Frontal cortex (tissue), 4 donors: ENCODE results near the gene CDC27. TPM values are rescaled to one million over a fixed set of nuclear protein-coding genes. Genes with fewer than 3 reads are reported as not detected.
"Not testable (repeated sequence)": the region's sequence is repeated elsewhere in the genome, so short reads cannot be mapped to it uniquely, and the experiment has no call there.

ENCODE experiments used
- DNase-seq, 2 donors: peaks; one replicate each; pipeline ENCODE4 v3.0.0; 2012; ENCODE audit warnings: low spot score in 2 of 2
- FAIRE-seq: peaks from 2 replicates; lab custom pipeline; 2012; peaks lifted over from hg19 to GRCh38; lab: Jason Lieb, UNC
- total RNA-seq: library from RNA; depleted of rRNA; stranded (reverse); fragments of >200 nt; gene quantifications from one replicate; pipeline ENCODE4 v1.2.3, GENCODE V29; 2014
- donor health status: control.
- donor health status: control.
- donor health status: control.

Gene CDC27, protein sequence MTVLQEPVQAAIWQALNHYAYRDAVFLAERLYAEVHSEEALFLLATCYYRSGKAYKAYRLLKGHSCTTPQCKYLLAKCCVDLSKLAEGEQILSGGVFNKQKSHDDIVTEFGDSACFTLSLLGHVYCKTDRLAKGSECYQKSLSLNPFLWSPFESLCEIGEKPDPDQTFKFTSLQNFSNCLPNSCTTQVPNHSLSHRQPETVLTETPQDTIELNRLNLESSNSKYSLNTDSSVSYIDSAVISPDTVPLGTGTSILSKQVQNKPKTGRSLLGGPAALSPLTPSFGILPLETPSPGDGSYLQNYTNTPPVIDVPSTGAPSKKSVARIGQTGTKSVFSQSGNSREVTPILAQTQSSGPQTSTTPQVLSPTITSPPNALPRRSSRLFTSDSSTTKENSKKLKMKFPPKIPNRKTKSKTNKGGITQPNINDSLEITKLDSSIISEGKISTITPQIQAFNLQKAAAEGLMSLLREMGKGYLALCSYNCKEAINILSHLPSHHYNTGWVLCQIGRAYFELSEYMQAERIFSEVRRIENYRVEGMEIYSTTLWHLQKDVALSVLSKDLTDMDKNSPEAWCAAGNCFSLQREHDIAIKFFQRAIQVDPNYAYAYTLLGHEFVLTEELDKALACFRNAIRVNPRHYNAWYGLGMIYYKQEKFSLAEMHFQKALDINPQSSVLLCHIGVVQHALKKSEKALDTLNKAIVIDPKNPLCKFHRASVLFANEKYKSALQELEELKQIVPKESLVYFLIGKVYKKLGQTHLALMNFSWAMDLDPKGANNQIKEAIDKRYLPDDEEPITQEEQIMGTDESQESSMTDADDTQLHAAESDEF
- 153 TPM for total RNA-seq

DNA sequence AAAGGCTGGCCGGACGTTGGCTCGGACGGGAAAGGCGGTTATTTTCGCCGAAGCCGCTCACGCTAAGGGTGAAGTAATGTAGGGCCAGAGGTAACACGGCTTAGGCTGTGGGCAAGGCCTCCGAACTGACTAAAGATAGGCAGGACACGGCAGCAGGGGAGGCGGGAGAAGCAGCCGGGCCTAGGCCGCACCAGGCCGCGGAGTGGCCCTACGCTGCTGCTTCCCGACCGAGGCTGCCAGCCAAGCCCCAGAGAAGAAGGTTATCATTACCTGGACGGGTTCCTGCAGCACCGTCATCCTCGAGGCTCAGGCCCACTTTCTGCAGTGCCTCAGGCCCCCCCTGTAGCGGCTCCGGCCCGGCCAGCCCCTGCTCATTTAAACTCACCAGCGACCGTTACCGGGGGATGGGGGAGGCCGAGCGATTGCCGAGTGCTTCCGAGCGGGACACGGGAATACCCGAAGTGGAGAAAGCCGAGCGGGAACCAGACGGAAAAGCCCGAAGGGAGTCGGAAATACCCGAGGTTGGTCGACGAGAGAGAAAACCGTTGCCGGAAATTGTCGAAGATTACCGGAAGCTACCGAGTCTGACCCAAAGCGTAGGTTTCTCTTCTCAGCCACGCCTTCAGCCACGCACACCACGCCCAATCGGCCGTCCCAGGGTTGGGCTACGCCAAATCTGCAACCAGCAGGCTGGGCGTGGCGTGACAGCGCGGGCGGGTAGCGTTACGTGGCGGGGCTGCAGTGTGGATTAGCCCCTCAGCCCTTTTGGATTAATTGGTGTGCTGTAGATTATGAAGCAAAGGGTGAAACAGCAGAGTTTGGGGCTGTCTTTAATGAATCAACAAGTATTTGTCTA lies at the start of gene CDC27:
TSS of gene CDC27 (minus strand) at position 420 of the 856 bp plus-strand sequence. CDS start at position 297, 123 bp downstream.
- FAIRE-seq (peak; percentile 94), DNase-seq (peak; percentile 83 to 95)

DNA sequence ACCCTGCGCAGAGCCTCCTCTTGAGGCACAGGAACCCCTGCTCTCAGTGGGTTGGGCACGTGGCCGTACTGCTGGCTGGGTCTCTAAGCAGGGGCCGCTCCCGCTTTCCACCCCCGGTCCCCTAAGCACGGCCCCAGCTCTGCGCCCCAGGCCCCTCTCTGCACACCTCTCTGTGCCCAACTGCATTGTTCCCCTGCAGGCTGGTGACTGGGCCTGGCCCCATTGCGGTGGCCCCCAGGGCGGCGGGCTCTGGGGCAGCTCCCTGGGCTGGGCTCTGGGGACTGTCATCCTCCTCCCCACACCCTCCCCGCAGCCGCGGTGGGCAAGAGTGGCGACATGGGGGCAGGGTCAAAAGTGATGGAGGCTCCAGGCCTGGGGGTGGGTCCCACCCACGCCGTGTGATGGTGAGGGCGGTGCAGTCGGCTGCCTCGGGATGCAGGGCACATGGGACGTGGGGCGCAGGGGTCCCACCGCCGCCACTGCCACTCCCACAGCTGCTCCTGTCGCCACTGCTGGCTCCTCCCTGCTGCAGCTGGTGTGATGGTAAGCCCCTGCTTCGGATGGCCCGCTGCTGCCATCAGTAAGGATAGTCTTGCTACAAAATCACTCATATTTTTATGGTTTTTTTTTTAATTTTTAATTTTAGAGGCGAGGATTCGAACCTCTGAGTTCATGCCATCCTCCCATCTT lies 49.4 kb upstream of the CDC27 start:
- no peak for FAIRE-seq
- DNase-seq: no peak

DNA sequence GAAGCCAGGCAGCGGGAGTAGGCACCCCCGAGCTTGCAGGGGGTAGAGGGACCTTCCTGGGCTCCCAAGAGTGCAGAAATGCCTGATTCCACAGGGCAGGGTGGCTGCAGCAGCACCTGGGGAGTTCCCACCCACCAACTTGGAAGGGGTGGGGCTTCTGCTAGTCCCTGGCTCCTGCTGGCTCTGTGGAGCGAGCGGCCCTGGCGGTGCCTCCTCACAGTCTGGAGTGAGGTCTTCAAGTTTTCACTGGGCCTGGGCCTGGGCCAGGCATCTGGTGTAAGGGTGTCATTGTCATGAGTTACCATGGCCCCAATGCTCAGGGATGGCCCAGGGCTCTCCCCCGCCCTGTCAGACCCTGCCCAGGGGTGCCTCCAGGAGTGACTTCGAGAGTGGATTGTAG lies 48.7 kb upstream of the CDC27 start:
- DNase-seq: no peak
- FAIRE-seq: no peak

DNA sequence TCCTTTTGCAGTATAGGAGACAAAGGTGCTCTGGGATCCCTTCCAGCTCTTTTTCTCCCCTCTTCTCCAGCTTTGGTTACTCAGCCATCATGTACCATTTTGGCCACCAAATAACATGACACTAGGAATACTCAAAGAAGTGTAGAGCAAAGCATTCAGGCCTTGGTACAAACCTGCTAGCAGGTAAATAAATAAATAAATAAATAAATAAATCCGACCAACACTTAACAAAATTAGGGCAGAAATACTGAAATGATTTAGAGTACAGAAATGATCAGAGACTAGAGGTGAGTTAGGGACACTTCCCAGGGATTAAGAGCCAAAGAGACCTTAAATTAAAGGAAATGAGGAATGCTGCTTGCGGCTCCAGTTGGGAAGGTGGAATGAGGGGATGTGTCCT lies 46.8 kb upstream of the CDC27 start:
- DNase-seq (no peak), FAIRE-seq (no peak)

DNA sequence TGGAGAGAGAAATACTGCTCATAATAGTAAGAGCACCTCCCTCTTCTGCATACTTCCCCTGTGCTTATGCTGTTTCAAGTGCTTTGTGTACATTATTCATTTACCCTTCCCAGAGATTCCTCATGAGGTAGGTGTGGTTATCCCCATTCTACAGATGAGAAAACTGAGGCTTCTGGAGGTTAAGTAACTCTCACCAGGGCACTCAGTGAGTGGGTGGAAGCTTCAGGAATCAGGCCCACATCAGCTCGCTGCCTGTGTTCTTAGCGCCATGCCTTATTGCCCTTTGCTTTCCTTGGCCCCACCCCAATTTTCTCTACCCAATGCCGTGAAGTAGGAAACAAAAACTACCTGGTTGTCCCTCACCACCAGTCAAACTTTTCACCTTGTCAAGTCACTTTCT lies 46.4 kb upstream of the CDC27 start:
- DNase-seq: no peak
- no peak for FAIRE-seq

DNA sequence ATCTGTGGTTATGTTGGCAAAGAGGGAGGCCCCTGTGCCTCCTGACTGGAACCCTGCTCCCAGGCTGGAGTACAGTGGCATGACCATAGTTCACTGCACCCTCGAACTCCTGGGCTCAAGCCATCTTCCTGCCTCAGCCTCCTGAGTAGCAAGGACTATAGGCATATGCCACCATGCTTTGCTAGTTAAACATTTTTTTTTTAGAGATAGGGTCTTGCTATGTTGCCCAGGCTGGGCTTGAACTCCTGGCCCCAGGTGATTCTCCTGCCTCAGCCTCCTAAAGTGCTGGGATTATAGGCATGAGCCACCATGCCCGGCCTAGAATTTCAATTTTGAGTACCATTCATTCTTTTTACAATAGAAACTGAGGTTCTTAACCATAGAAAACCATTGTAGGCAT lies 43.4 kb upstream of the CDC27 start:
- DNase-seq: no peak
- FAIRE-seq: no peak

DNA sequence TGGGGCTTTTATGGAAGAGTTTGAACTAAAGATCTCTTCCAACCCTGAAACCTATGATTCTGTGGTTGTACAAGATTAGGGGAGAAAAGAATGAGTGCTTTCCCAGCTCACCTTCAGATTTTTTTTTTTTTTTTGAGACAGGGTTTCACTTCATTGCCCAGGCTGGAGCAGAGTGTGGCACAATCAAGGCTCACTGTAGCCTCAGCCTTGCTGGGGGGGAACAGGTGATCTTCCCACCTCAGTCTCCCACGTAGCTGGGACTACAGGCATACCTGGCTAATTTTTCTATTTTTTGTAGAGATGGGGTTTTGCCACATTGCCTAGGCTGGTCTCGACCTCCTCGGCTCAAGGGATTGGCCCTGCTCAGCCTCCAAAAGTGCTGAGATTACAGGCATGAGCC lies 42.8 kb upstream of the CDC27 start:
- no peak for DNase-seq
- FAIRE-seq: no peak

DNA sequence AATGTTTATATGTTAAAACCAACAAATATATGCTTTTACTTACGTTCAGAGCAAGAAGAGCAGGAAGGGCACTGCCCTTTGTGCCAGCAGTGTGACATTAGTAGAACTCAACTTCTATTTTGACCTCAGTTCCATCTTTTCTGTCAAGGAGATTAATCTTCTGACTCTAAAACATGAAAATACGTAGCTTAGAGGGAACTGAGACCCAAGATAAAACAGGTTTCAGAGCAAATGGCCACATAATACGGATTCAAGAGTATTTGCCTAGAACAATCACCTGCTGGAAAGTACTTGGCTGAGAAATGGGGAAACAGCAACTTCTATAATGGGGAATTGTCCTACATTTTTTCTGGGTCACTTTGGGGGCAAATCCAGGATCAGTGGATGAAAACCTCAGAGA lies 42.2 kb upstream of the CDC27 start:
- FAIRE-seq (no peak), DNase-seq (no peak)

DNA sequence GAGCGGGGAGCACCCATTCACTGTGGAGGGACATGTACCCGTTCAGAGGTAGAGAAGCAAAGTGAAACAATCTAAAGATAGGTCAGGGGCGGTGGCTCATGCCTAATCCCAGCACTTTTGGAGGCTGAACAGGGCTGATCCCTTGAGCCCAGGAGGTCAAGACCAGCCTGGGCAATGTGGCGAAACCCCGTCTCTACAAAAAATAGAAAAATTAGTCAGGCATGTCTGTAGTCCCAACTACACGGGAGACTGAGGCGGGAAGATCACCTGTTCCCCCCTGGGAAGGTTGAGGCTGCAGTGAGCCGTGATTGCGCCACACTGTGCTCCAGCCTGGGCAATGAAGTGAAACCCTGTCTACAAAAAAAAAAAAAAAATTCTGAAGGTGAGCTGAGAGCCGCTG lies 41.8 kb upstream of the CDC27 start:
- FAIRE-seq (no peak), DNase-seq (no peak)

DNA sequence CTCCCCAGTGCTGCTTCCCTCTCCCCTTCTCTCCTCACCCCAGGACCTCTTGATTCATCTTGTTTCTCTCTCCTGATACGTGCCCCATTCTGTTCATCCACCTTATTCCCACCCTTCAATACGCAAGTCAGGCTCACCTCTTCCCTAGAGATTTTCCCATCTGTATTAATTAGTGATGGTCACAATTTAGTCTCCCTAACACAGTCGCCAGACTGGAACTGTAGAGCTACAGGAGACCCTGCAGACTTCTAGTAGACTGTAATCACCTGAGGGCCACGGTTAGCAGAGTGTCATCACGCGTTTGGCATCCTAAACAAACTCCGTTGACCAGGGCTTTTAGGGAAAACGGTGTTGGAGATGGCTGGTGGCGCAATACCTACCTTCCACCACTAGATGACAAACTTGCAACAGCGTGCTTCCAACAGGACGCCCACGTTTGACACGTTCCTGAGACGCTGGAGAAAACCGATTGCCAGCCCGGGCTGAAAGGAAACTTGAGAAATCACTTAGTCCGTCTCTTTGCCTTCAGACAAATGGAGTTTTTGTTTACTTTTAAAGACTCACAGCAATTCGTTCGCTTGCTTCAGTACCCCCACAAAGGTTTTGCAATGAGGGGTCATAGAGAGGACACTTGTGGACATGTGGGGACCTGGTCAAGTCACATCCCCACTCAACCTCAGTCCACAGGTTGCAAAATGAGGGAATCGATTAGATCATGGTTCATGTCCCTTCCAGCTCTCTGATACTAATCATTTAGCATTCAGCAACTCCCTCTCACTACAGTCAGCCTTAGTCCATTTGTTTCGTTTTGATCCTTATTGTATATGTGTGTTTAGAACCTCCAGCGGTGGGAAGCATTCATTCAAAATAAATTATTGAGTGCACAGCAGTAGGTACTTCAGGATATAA lies 40.7 kb upstream of the CDC27 start:
- FAIRE-seq: no peak
- DNase-seq: peak; percentile 64 to 82

DNA sequence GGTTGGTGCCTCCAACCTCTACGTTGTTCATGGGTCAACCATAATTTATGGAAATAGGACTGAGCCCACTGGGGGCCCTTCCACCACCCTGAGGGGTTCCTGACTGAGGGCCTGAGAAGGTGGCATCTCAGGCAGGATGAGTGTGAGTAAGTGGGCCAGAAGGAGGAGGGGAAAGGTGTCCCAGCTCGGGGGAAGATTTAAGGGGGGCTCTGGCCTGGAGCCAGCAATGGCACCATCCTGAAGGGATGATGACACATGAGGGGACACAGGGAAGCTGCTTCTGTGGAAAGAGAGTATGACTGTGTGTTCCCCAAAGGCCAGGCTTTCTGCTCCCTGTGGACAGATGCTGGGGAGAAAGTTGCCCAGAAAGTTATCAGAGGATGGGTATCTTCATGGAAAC lies 38.8 kb upstream of the CDC27 start:
- FAIRE-seq (no peak), DNase-seq (no peak)

DNA sequence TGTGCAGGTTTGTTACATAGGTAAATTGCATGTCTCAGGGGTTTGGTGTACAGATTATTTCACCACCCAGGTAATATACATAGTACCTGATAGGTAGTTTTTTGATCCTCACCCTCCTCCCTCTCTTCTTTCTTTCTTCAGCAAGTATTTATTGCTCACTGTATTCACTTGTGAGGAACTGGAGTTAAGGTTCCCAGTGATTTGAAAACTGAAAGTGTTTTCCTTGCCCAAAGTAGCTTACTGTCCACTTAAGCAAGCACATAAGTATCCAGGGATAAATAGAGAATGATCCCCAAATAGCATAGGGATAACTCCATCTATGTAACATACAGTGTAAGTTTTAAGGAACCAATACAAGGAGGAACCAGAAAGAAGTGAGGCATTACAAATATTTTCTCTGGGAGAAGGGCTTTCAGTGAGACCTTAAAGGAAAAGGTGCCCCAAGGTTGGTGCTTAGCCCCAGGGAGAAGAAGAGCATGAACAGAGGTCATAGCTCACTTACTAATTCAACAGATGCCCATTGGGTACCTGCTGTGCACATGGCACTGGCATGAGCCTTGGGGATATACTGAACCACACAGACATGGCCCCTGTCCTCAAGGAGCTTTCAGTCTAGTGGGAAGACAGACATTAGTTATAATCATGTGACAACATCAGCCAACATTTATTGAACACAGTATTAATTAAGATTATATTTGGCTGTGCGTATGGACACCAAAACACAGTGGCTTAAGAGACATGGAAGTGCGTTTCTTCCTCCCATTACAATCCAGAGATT lies 37.0 kb upstream of the CDC27 start:
- DNase-seq (no peak), FAIRE-seq (no peak)

DNA sequence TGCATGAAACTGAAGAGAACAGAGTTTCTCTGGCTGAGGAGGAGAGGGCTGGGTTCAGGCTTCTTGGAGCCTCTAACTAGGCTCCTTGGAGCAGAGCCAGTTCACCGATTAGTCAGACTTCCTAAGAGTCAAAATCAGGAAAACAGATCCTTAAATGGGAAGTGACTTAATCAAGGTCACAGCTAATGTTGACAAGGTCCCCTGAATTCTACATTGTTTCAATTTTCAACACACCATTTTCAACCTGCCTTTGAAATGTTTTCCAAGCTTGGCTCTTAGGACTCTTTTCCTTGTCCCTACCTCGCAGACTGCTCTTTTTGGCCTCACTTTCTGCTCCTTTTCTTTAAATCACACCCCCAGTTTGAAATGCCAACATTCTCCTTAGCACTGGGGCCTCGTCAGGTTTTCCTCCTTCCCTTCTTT lies 36.4 kb upstream of the CDC27 start:
- peak in 1 of 2 donors; percentile 48 for DNase-seq
- FAIRE-seq: no peak

DNA sequence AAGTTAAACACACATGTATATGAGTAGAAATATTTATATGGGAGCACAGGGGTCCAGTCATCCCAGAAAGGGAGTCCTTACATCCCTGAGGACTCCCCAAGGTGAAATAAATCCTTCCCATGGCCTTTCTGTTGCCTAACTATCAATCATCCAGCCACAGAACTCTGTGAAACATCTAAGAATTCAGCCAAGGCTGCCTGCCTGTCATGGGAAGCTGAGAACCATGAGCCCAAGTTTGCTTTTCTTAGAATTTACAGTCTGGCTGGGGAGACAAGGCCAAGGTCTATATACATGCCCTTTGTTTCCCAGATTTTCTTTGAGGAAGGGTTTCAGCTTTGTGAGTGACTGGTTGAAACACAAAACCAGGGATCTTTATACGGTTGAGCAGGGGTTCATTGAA lies 35.9 kb upstream of the CDC27 start:
- FAIRE-seq: no peak
- no peak for DNase-seq

DNA sequence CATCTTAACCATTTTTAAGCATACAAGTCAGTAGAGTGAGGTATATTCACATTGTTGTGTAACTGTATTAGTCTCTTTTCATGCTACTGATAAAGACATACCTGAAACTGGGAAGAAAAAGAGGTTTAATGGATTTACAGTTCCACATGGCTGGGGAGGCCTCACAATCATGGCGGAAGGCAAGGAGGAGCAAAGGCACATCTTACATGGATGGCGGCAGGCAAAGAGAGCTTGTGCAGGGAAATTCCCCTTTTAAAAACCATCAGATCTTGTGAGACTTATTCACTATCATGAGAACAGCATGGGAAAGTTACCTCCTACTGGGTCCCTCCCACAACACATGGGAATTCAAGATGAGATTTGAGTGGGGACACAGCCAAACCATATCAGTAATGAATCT lies 35.0 kb upstream of the CDC27 start:
- DNase-seq, FAIRE-seq: not testable (repeated sequence)

DNA sequence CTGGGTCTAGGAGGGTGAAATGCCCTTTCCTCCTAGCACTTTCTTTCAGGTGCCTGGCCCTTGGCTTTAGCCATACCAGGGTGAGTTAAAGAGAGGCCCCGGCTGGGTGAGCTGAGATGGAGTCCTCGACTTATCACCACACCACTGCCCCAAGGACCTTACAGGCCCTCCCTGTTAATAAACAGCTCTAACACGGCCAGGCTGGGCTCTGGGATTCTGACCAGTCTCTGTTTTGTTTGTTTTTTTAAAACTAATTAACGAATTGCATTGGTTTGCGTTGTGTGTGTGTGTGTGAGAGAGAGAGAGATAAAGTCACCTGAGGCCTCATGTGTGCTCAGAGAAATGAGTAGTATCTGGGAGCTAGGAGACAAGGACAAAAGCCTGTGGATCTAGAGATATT lies 34.4 kb upstream of the CDC27 start:
- DNase-seq (no peak), FAIRE-seq (no peak)

DNA sequence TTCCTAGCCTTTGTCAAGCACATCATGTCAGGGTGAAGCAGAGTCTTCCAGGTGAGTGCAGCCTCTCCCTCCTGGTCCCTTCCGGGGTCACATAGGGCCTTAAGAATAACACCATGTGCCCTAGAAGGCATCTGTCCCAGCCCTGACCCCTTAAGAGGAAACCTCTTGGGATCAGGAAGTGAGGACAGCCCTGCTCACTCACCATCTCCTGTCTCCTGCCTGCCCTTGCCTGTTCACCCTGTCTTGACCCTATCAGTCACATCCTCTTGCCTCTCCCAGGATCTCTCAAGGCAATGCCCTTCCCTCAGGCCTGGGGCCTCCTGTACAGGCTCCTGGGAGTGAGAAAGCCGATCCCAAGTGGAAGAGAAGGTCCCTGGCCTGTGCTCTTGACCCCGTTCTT lies 33.9 kb upstream of the CDC27 start:
- no peak for FAIRE-seq
- DNase-seq: no peak

DNA sequence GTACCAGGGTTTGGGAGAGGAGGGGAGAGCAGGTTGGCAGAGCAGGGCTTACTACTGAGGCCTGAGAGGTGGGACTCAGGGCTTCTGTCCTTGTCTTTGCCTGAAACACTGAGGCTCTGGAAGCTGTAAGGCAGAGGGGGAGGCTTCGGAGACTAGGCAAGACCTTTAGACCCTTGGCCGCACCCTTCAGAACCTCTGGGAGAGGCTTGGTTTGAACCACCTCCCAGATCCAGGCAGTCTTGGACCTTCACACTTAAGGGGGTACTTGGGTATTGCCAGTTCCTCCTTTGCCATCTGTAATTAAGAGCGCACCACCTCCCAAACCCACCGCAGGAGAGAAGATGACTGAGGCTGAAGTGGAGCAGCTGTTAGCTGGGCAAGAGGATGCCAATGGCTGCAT lies 33.0 kb upstream of the CDC27 start:
- DNase-seq: no peak
- FAIRE-seq: no peak
